ENCODE results near the gene TSPAN7.

TSPAN7 gene

GRCh38 chrX:38595801-38596200 lies 34.5 kb downstream of the TSPAN7 start:
- DNase-seq, result no peak

- no peak for DNase-seq
Observed at GRCh38 chrX:38596939-38597338, 35.6 kb downstream of the TSPAN7 start.

- DNase-seq, result no peak
Observed at GRCh38 chrX:38599796-38600755, 38.7 kb downstream of the TSPAN7 start.

GRCh38 chrX:38601866-38602265 lies 40.5 kb downstream of the TSPAN7 start:
- DNase-seq, result no peak

- DNase-seq, result no peak
Observed at GRCh38 chrX:38606821-38607220, 45.5 kb downstream of the TSPAN7 start.

GRCh38 chrX:38607976-38608375 lies 46.6 kb downstream of the TSPAN7 start:
- no peak for DNase-seq

- DNase-seq, result no peak
Observed at GRCh38 chrX:38610849-38611248, 49.5 kb downstream of the TSPAN7 start.

GRCh38 chrX:38612281-38612680 lies 50.9 kb downstream of the TSPAN7 start:
- DNase-seq, result no peak

GRCh38 chrX:38614485-38614884 lies 53.1 kb downstream of the TSPAN7 start:
- DNase-seq, result no peak

GRCh38 chrX:38616904-38617303 lies 55.6 kb downstream of the TSPAN7 start:
- no peak for DNase-seq

GRCh38 chrX:38618180-38618579 lies 56.8 kb downstream of the TSPAN7 start:
- DNase-seq, result no peak

- DNase-seq, result no peak
Observed at GRCh38 chrX:38620623-38621022, 59.3 kb downstream of the TSPAN7 start.

GRCh38 chrX:38626296-38626695 lies 65.0 kb downstream of the TSPAN7 start:
- no peak for DNase-seq

GRCh38 chrX:38627683-38628082 lies 66.3 kb downstream of the TSPAN7 start:
- DNase-seq, result no peak

GRCh38 chrX:38628587-38628986 lies 67.2 kb downstream of the TSPAN7 start:
- DNase-seq, result no peak

GRCh38 chrX:38632516-38632915 lies 71.2 kb downstream of the TSPAN7 start:
- no peak for DNase-seq

GRCh38 chrX:38634665-38635064 lies 73.3 kb downstream of the TSPAN7 start:
- no peak for DNase-seq

- DNase-seq, result no peak
Observed at GRCh38 chrX:38636949-38637819, 75.8 kb downstream of the TSPAN7 start.

- no peak for DNase-seq
Observed at GRCh38 chrX:38638952-38639529, 77.7 kb downstream of the TSPAN7 start.

- DNase-seq, result no peak
Observed at GRCh38 chrX:38639730-38640129, 78.4 kb downstream of the TSPAN7 start.

- DNase-seq, result no peak
Observed at GRCh38 chrX:38641197-38641596, 79.9 kb downstream of the TSPAN7 start.

- no peak for DNase-seq
Observed at GRCh38 chrX:38643903-38644302, 82.6 kb downstream of the TSPAN7 start.

- DNase-seq, result no peak
Observed at GRCh38 chrX:38646129-38646528, 84.8 kb downstream of the TSPAN7 start.

Measured in NCI-H774 (cell line).